AML-193 (cell line): ENCODE measurements around the gene MORC2.
A peak's percentile ranks its signal among the peaks of the same experiment; 100 is the strongest.

Experiments
- DNase-seq, 2 experiments: peaks; one replicate each; lab custom pipeline; 2025; lab: John Stamatoyannopoulos, UW

The MORC2 gene

GRCh38 chr22:30949934-30950660, 18.5 kb downstream of the MORC2 start:
- no peak for DNase-seq

- no peak for DNase-seq
These were observed 19.6 kb downstream of the MORC2 start for GRCh38 chr22:30948930-30949342.

GRCh38 chr22:30947816-30948454, 20.6 kb downstream of the MORC2 start:
- DNase-seq = peak; percentile 55 to 56

GRCh38 chr22:30947173-30947815, 21.3 kb downstream of the MORC2 start:
- no peak for DNase-seq

- DNase-seq = no peak
These were observed 22.2 kb downstream of the MORC2 start for GRCh38 chr22:30946354-30946753.

GRCh38 chr22:30945653-30946052, 22.9 kb downstream of the MORC2 start:
- DNase-seq = no peak

GRCh38 chr22:30944986-30945385, 23.6 kb downstream of the MORC2 start:
- DNase-seq = no peak

GRCh38 chr22:30943368-30943767, 25.2 kb downstream of the MORC2 start:
- DNase-seq = no peak

GRCh38 chr22:30941363-30941740, 27.2 kb downstream of the MORC2 start:
- no peak for DNase-seq

GRCh38 chr22:30940685-30941362, 27.8 kb downstream of the MORC2 start:
- no peak for DNase-seq

GRCh38 chr22:30934053-30934452, 34.5 kb downstream of the MORC2 start:
- DNase-seq = no peak

GRCh38 chr22:30933457-30933856, 35.1 kb downstream of the MORC2 start:
- DNase-seq = no peak

- no peak for DNase-seq
These were observed 35.9 kb downstream of the MORC2 start for GRCh38 chr22:30932661-30933060.

GRCh38 chr22:30931541-30932300, 36.9 kb downstream of the MORC2 start:
- no peak for DNase-seq

- DNase-seq = no peak
These were observed 38.3 kb downstream of the MORC2 start for GRCh38 chr22:30930228-30930627.

GRCh38 chr22:30928401-30928800, 40.2 kb downstream of the MORC2 start:
- DNase-seq = no peak

- no peak for DNase-seq
These were observed 40.8 kb downstream of the MORC2 start for GRCh38 chr22:30927806-30928205.

GRCh38 chr22:30926706-30927105, 41.9 kb downstream of the MORC2 start:
- no peak for DNase-seq

GRCh38 chr22:30925667-30926066, 42.9 kb downstream of the MORC2 start:
- no peak for DNase-seq

GRCh38 chr22:30923168-30923900, 45.2 kb downstream of the MORC2 start:
- no peak for DNase-seq

- DNase-seq = no peak
These were observed 46.4 kb downstream of the MORC2 start for GRCh38 chr22:30922151-30922611.
